Panc1 (cell line): Measurements from ENCODE around the gene P2RY8.

Source experiments
- CTCF ChIP-seq: fragments of 450-650 bp; IDR thresholded peaks from 2 replicates; pipeline ENCODE4 v1.5.1; 2017; ENCODE audit warnings: mild to moderate bottlenecking
- POLR2AphosphoS5 ChIP-seq: IDR thresholded peaks from 2 replicates; pipeline ENCODE4 v1.6.1; 2012; ENCODE audit warnings: mild to moderate bottlenecking, low read depth, low read length, moderate library complexity

- TF ChIP-seq CTCF = no peak
- no peak for TF ChIP-seq POLR2AphosphoS5
Measured at GRCh38 chrX:1534301-1535168, 2.5 kb downstream of the P2RY8 start.
